Gastroesophageal sphincter (tissue), 4 donors: Measurements from ENCODE around the gene CIB4. TPM values are rescaled to one million over a fixed set of nuclear protein-coding genes. Genes with fewer than 3 reads are reported as not detected.

ENCODE experiments used
- ATAC-seq: fragments of 150-250 bp; one replicate; pipeline ENCODE4 v1.9.1; 2016; ENCODE audit warnings: mild to moderate bottlenecking, moderate library complexity
- H3K27ac ChIP-seq, 4 donors: fragments of 200-600 bp; sonication (generic) in 3 of 4; 1 replicate in 3 of 4; 2 replicates in 1 of 4; pipeline ENCODE4 v1.5.1; 2016 to 2019
- H3K27me3 ChIP-seq: fragments of 200-600 bp; sonication (generic); one replicate; pipeline ENCODE4 v1.5.1; 2019
- H3K36me3 ChIP-seq, 2 donors: fragments of 200-600 bp; sonication (generic); one replicate each; pipeline ENCODE4 v1.5.1; 2019; ENCODE audit warnings: control low read depth in 1 of 2
- H3K4me1 ChIP-seq, 3 donors: fragments of 200-600 bp; sonication (generic); 1 replicate in 2 of 3; 2 replicates in 1 of 3; pipeline ENCODE4 v1.5.1; 2016 to 2019; ENCODE audit warnings: control low read depth in 2 of 3
- H3K4me3 ChIP-seq, 2 donors: fragments of 200-600 bp; sonication (generic); one replicate each; pipeline ENCODE4 v1.5.1; 2019; ENCODE audit warnings: mild to moderate bottlenecking in 1 of 2, moderate library complexity in 1 of 2
- H3K9me3 ChIP-seq, 3 donors: fragments of 200-600 bp; sonication (generic); one replicate each; pipeline ENCODE4 v1.5.1; 2017 to 2019; ENCODE audit warnings: control low read depth in 2 of 3
- CTCF ChIP-seq, 4 experiments: fragments of 200-600 bp in 2 of 4; fragments of 450-650 bp in 2 of 4; sonication (generic) in 1 of 4; IDR thresholded peaks; one replicate each; pipeline ENCODE4 v1.5.1; 2017 to 2019; ENCODE audit warnings: antibody characterized with exemption in 4 of 4, mild to moderate bottlenecking in 2 of 4, moderate library complexity in 2 of 4
- EP300 ChIP-seq: sonication (generic); formaldehyde crosslinking; IDR thresholded peaks from one replicate; pipeline ENCODE4 v1.6.1; 2017; ENCODE audit warnings: antibody characterized with exemption, mild to moderate bottlenecking
- POLR2A ChIP-seq, 2 donors: fragments of 450-650 bp; IDR thresholded peaks; one replicate each; pipeline ENCODE4 v1.6.1; 2017; ENCODE audit warnings: antibody characterized with exemption in 2 of 2, mild to moderate bottlenecking in 2 of 2, moderate library complexity in 1 of 2
- POLR2AphosphoS5 ChIP-seq: sonication (generic); formaldehyde crosslinking; IDR thresholded peaks from one replicate; pipeline ENCODE4 v1.6.1; 2017; ENCODE audit warnings: antibody characterized with exemption
- WGBS, 2 donors: methylation state at CpG; one replicate each; pipeline ENCODE4 v1.1.5; 2018; ENCODE audit warnings: low coverage in 1 of 2; 5-methylcytosine and 5-hydroxymethylcytosine counted together
- small RNA-seq, 4 donors: library from RNA; depleted of rRNA; stranded (forward); fragments of <200 nt; gene quantifications; one replicate each; pipeline ENCODE3, GENCODE V24; 2016
- total RNA-seq, 4 donors: library from RNA; depleted of rRNA; stranded (reverse); fragments of >200 nt; gene quantifications; one replicate each; pipeline ENCODE4 v1.1.0, GENCODE V29; 2016

Gene CIB4
- total RNA-seq, 4 donors from 2014 or later, result not detected

- H3K4me1 ChIP-seq, result no peaks in the 10 kb centered on the region
- H3K4me3 ChIP-seq, result no peak overlapping the region
- no CpG with 5 or more reads among the region's 7 CpGs for WGBS, 2 donors
- H3K27ac ChIP-seq, result no peak overlapping the region
- TF ChIP-seq POLR2AphosphoS5 (no peak), POLR2A (IDR thresholded peaks at IDR 0.05) (no peak), CTCF (IDR thresholded peaks at IDR 0.05) (no peak)
- H3K9me3 ChIP-seq, result no peaks in the 10 kb centered on the region
- peaks cover 28% of the 10 kb centered on the region for H3K27me3 ChIP-seq
- no peak for ATAC-seq
- H3K36me3 ChIP-seq, result no peaks in the 10 kb centered on the region
Observed at GRCh38 chr2:26533661-26534060, 107.5 kb downstream of the CIB4 start.

DNA sequence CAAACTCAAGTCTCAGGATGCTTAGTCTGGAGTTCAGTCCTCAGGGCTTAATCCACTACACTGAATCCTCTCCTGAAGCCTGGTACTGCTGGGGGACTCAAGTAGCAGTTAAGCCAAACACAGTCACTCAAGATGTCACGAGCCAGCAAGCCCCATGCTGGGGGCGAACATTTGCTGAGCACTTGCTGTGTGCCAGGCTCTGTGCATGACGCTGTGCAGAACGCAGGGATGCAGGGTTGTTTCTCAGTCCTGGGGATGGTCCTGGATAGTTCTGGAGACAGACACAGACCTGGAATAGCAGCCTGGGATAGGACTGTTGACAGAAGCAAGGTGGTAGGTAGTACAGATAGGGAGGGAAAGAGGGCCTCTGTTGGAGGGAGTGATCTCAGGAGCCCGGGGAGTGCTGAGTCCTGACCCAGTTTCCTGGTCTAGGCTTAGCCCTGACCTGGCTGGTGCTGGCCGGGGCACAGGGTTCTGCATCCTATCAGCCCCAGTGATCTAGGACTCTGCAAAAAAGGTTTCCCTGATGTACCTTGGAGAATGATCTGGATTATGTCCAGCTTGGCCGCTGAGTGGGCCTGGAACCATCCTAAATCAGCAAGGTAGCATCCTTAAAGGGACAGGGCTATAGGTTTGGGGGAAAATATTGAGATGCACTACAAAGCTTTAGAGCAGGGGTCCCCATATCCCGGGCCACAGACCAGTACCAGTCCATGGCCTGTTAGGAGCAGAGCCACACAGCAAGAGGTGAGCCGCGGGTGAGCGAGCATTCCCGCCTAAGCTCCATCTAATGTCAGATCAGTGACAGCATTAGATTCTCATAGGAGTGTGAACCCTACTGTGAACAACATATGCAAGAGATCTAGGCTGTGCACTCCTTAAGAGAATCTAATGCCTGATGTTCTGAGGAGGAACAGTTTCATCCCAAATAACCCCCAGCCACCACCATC is 108.6 kb downstream of the CIB4 start:
- TF ChIP-seq CTCF (IDR thresholded peaks at IDR 0.05) (no peak), POLR2AphosphoS5 (no peak), EP300 (no peak)
- 60 to 88% methylated on average over 2 to 4 of the region's 12 CpGs for WGBS, 2 donors
- no peak overlapping the region for H3K27ac ChIP-seq
- peaks cover 37% of the 10 kb centered on the region for H3K27me3 ChIP-seq
- no peak for ATAC-seq
- H3K4me1 ChIP-seq, result no peaks in the 10 kb centered on the region
- H3K9me3 ChIP-seq, result no peaks in the 10 kb centered on the region
- H3K4me3 ChIP-seq, result no peak overlapping the region
- H3K36me3 ChIP-seq, result no peaks in the 10 kb centered on the region

Small RNA genes within 50 kb of the gene (small RNA-seq; reads per million reads assigned to genes)
- 0 reads per million in 4 donors for gene AC015977.1

Other genes with a start within 250 kb of the CIB4 start
- gene DRC1, start 239.4 kb downstream of the CIB4 start, total RNA-seq, result 1 to 10 TPM in 1 of 4 donors, under 1 TPM in 2, not detected in 1; 0.27 to 2.3 (median 0.54) TPM
- under 1 TPM in 2 of 4 donors, not detected in 2; under 0.01 to 0.35 TPM for gene OTOF, start 163.2 kb downstream of the CIB4 start, total RNA-seq
- gene KCNK3, start 51.4 kb upstream of the CIB4 start, total RNA-seq, result 10 to 100 TPM in 2 of 4 donors, 1 to 10 TPM in 2; 2.0 to 13.9 (median 9.8) TPM
- gene SLC35F6, start 122.9 kb upstream of the CIB4 start, total RNA-seq, result 10 to 100 TPM; 20.2 to 47.3 (median 38.2) TPM
- gene CENPA, start 144.7 kb upstream of the CIB4 start, total RNA-seq, result not detected
- gene DPYSL5, start 206.8 kb upstream of the CIB4 start, total RNA-seq, result 1 to 10 TPM in 1 of 4 donors, under 1 TPM in 1, not detected in 2; 0.40 to 2.4 TPM